Neural progenitor cell (in vitro differentiated cells): ENCODE data around the gene IP6K1. TPM values are rescaled to one million over a fixed set of nuclear protein-coding genes. Genes with fewer than 3 reads are reported as not detected.

Experiments
- DNase-seq: peaks from one replicate; pipeline ENCODE4 v3.0.0-alpha.2; 2016; ENCODE audit warnings: low spot score
- H2AFZ ChIP-seq: fragments of 200-600 bp; sonication (generic); replicated peaks from 2 replicates; pipeline ENCODE4 v1.6.1; 2016; ENCODE audit warnings: antibody characterized with exemption
- H3F3A ChIP-seq: fragments of 200-600 bp; sonication (generic); 2 replicates; pipeline ENCODE4 v1.6.1; 2016; ENCODE audit warnings: antibody characterized with exemption, low read depth
- H3K27ac ChIP-seq: fragments of 200-600 bp; sonication (generic); 2 replicates; pipeline ENCODE4 v1.5.1; 2016; ENCODE audit warnings: mild to moderate bottlenecking
- H3K27me3 ChIP-seq: fragments of 200-600 bp; sonication (generic); 2 replicates; pipeline ENCODE4 v1.6.1; 2016; ENCODE audit warnings: mild to moderate bottlenecking, moderate library complexity
- H3K36me3 ChIP-seq: fragments of 200-600 bp; sonication (generic); 2 replicates; pipeline ENCODE4 v1.5.1; 2016
- H3K4me1 ChIP-seq: fragments of 200-600 bp; sonication (generic); 2 replicates; pipeline ENCODE4 v1.6.1; 2016; ENCODE audit warnings: mixed run types
- H3K4me2 ChIP-seq: fragments of 200-600 bp; sonication (generic); 2 replicates; pipeline ENCODE4 v1.6.1; 2016
- H3K4me3 ChIP-seq: fragments of 200-600 bp; sonication (generic); 2 replicates; pipeline ENCODE4 v1.5.1; 2016
- H3K79me2 ChIP-seq: fragments of 200-600 bp; sonication (generic); 2 replicates; pipeline ENCODE4 v1.6.1; 2016; ENCODE audit warnings: low read depth
- H3K9ac ChIP-seq: fragments of 200-600 bp; sonication (generic); 2 replicates; pipeline ENCODE4 v1.6.1; 2016
- H3K9me3 ChIP-seq: fragments of 200-600 bp; sonication (generic); 2 replicates; pipeline ENCODE4 v1.5.1; 2016; ENCODE audit warnings: low read depth
- H4K20me1 ChIP-seq: fragments of 200-600 bp; sonication (generic); 2 replicates; pipeline ENCODE4 v1.6.1; 2016; ENCODE audit warnings: low read depth
- H3K27ac Mint-ChIP-seq: 3 replicates; pipeline ENCODE4 v1.8.0; 2021; ENCODE audit warnings: mixed read lengths
- H3K27me3 Mint-ChIP-seq: 2 replicates; pipeline ENCODE4 v1.8.0; 2022; ENCODE audit warnings: low read depth, mild to moderate bottlenecking, inconsistent platforms, moderate library complexity, mixed read lengths; ENCODE audit not compliant: insufficient read depth
- H3K36me3 Mint-ChIP-seq: 3 replicates; pipeline ENCODE4 v1.8.0; 2021; ENCODE audit warnings: mixed read lengths
- H3K4me1 Mint-ChIP-seq: 3 replicates; pipeline ENCODE4 v1.8.0; 2021; ENCODE audit warnings: mixed read lengths
- H3K4me3 Mint-ChIP-seq: 3 replicates; pipeline ENCODE4 v1.8.0; 2021; ENCODE audit warnings: mild to moderate bottlenecking, moderate library complexity, mixed read lengths
- H3K9me3 Mint-ChIP-seq: 3 replicates; pipeline ENCODE4 v1.8.0; 2020; ENCODE audit warnings: mixed read lengths
- EZH2 ChIP-seq: fragments of 200-600 bp; sonication (generic); IDR thresholded peaks from 2 replicates; pipeline ENCODE4 v1.6.1; 2017; ENCODE audit warnings: antibody characterized with exemption, mild to moderate bottlenecking, moderate library complexity
- EZH2phosphoT487 ChIP-seq: fragments of 200-600 bp; sonication (generic); IDR thresholded peaks from 2 replicates; pipeline ENCODE4 v1.6.1; 2017; ENCODE audit warnings: antibody characterized with exemption
- total RNA-seq: library from RNA; depleted of rRNA; stranded (reverse); fragments of >200 nt; gene quantifications from 2 replicates; pipeline ENCODE4 v1.2.3, GENCODE V29; 2015; ENCODE audit warnings: low replicate concordance
- TF ChIP-seq, protein P1 (sequence below): fragments of 200-600 bp; sonication (generic); IDR thresholded peaks from 2 replicates; pipeline ENCODE4 v1.5.1; 2017; ENCODE audit warnings: antibody characterized with exemption, mild to moderate bottlenecking

Gene IP6K1
- total RNA-seq, 1 donor from 2014 or later = 26.3 TPM

DNA sequence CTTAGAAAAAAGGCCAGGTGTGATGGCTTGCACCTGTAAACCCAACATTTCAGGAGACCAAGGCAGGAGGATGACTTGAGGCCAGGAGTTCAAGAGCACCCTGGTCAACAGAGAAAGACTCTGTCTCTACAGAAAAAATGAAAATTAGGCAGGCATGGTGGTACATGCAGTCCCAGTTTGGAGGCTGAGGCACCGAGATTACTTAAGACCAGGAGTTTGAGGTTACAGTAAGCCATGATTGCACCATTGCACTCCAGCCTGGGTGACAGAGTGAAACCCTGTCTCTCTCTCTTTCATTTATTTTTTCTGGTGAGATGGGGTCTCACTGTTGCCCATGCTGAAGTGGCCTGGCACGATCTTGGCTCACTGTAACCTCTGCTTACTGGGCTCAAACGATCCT lies 24.7 kb downstream of the IP6K1 start:
- H4K20me1 ChIP-seq = peaks cover 51% of the 10 kb centered on the region

DNA sequence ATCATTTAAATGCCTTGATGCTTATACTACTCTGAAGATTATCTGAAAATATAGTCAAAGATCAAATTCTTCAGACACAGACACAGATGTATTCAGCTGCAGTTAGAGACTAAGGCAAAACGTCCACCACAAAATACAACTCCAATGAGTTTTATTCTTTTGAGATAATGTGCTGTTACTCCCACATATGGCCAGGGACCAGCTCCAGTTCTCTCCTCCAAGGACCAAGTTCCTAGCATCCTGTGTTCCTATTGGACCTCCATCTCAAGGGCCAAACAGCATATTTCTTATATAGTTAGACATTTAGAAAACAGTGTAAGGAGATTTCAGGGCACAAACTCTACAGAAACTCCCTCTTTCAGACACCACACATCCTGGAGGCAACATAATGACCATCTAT lies 27.1 kb downstream of the IP6K1 start:
- H4K20me1 ChIP-seq = peaks cover 69% of the 10 kb centered on the region
- no peaks in the 10 kb centered on the region for H3K27me3 Mint-ChIP-seq
- no peaks in the 10 kb centered on the region for H3K27me3 ChIP-seq
- peaks cover 9% of the 10 kb centered on the region for H3K4me1 Mint-ChIP-seq
- peaks cover 99% of the 10 kb centered on the region for H3K79me2 ChIP-seq
- no peak overlapping the region for H3K4me2 ChIP-seq
- no peaks in the 10 kb centered on the region for H3K9me3 Mint-ChIP-seq
- no peak for DNase-seq
- no peaks in the 10 kb centered on the region for H3K9me3 ChIP-seq
- no peaks in the 10 kb centered on the region for H3F3A ChIP-seq
- no peak overlapping the region for H2AFZ ChIP-seq
- H3K36me3 Mint-ChIP-seq = peaks cover 7% of the 10 kb centered on the region
- H3K4me3 ChIP-seq = no peak overlapping the region
- TF ChIP-seq EZH2phosphoT487 (no peak), EZH2 (no peak)
- TF ChIP-seq, protein P1, sequence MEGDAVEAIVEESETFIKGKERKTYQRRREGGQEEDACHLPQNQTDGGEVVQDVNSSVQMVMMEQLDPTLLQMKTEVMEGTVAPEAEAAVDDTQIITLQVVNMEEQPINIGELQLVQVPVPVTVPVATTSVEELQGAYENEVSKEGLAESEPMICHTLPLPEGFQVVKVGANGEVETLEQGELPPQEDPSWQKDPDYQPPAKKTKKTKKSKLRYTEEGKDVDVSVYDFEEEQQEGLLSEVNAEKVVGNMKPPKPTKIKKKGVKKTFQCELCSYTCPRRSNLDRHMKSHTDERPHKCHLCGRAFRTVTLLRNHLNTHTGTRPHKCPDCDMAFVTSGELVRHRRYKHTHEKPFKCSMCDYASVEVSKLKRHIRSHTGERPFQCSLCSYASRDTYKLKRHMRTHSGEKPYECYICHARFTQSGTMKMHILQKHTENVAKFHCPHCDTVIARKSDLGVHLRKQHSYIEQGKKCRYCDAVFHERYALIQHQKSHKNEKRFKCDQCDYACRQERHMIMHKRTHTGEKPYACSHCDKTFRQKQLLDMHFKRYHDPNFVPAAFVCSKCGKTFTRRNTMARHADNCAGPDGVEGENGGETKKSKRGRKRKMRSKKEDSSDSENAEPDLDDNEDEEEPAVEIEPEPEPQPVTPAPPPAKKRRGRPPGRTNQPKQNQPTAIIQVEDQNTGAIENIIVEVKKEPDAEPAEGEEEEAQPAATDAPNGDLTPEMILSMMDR = no peak
- no peaks in the 10 kb centered on the region for H3K36me3 ChIP-seq
- H3K4me1 ChIP-seq = peaks cover 4% of the 10 kb centered on the region
- no peak overlapping the region for H3K4me3 Mint-ChIP-seq
- no peak overlapping the region for H3K9ac ChIP-seq
- H3K27ac Mint-ChIP-seq = no peak overlapping the region
- no peak overlapping the region for H3K27ac ChIP-seq

More for the DNA sequence above, 24.7 kb downstream of the IP6K1 start:
- Histone ChIP-seq H3K27me3 (no peaks in the 10 kb centered on the region), H3K27ac (no peak overlapping the region), H3K79me2 (peaks cover 98% of the 10 kb centered on the region), H3K4me3 (no peak overlapping the region), H3K4me1 (no peaks in the 10 kb centered on the region), H3K4me2 (no peak overlapping the region), H3K9me3 (no peaks in the 10 kb centered on the region), H3K9ac (no peak overlapping the region), H3F3A (no peaks in the 10 kb centered on the region), H2AFZ (no peak overlapping the region), H3K36me3 (no peaks in the 10 kb centered on the region)
- H3K27ac Mint-ChIP-seq = no peak overlapping the region
- peaks cover 3% of the 10 kb centered on the region for H3K4me1 Mint-ChIP-seq
- H3K27me3 Mint-ChIP-seq = no peaks in the 10 kb centered on the region
- no peak for TF ChIP-seq EZH2
- TF ChIP-seq, protein P1 = no peak
- TF ChIP-seq EZH2phosphoT487 = no peak
- H3K36me3 Mint-ChIP-seq = peaks cover 12% of the 10 kb centered on the region
- H3K4me3 Mint-ChIP-seq = no peak overlapping the region
- H3K9me3 Mint-ChIP-seq = no peaks in the 10 kb centered on the region
- no peak for DNase-seq

- no peak overlapping the region for H3K4me2 ChIP-seq
- Mint-ChIP-seq H3K27me3 (no peaks in the 10 kb centered on the region), H3K27ac (no peak overlapping the region), H3K4me3 (no peak overlapping the region), H3K36me3 (peaks cover 11% of the 10 kb centered on the region), H3K4me1 (peaks cover 9% of the 10 kb centered on the region), H3K9me3 (no peaks in the 10 kb centered on the region)
- H3K9me3 ChIP-seq = no peaks in the 10 kb centered on the region
- no peak for DNase-seq
- H3K79me2 ChIP-seq = peaks cover 99% of the 10 kb centered on the region
- peaks cover 4% of the 10 kb centered on the region for H3K4me1 ChIP-seq
- no peaks in the 10 kb centered on the region for H3F3A ChIP-seq
- no peak overlapping the region for H3K27ac ChIP-seq
- no peaks in the 10 kb centered on the region for H3K36me3 ChIP-seq
- H3K4me3 ChIP-seq = no peak overlapping the region
- no peaks in the 10 kb centered on the region for H3K27me3 ChIP-seq
- H2AFZ ChIP-seq = no peak overlapping the region
- peaks cover 71% of the 10 kb centered on the region for H4K20me1 ChIP-seq
- TF ChIP-seq EZH2phosphoT487 = no peak
- no peak for TF ChIP-seq EZH2
- TF ChIP-seq, protein P1 = no peak
- H3K9ac ChIP-seq = no peak overlapping the region
Observed at GRCh38 chr3:49757197-49757596, 29.1 kb downstream of the IP6K1 start.
